ENCODE data around the gene IRF2BPL. TPM values are rescaled to one million over a fixed set of nuclear protein-coding genes. Genes with fewer than 3 reads are reported as not detected.

Gene IRF2BPL
- total and polyA plus RNA-seq, 9 of the 15 experiments (the other 6 are each of a cell fraction or from before 2014, with no cell fraction given), result 0.52 to 21.6 (median 2.5) TPM

DNA sequence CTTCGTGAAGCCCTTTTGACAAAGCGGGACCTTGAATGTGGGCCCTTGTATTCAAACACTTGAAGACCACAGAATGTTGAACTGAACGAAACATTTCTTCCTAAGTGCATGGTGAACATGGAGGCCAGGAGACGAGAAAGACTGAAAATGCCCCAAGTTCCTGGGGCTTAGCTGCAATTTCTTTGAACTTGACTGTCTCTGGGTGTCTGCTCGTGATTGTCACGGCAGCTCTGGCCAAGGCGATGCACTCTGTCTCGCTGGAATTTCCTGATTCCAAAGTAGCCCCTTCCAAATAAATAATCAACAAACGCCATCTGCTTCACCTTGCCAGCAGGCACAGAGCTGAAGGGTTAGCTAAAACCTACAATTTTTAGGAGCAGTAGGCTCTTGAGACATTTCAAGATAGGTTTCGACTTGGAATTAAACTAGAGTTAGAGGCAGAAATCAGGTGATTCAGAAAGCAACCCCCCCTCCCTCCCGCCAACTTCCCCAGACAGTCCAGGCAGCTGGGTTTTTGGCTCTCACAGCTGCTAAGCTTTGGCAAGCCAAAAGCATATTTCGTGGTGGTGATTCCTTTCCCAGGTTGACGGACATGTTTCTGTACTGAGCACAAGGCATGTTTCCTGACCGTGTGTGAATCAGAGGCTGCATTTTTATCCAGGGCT, 13.5 kb upstream of the IRF2BPL start (continued):
- TF ChIP-seq DMBX1 (CRISPR knock-in tag; IDR thresholded peaks at IDR 0.05; ENCODE audit: borderline replicate concordance), result peak; percentile 65; the same call in 1 of the 2 replicates
- TF ChIP-seq, protein P1, sequence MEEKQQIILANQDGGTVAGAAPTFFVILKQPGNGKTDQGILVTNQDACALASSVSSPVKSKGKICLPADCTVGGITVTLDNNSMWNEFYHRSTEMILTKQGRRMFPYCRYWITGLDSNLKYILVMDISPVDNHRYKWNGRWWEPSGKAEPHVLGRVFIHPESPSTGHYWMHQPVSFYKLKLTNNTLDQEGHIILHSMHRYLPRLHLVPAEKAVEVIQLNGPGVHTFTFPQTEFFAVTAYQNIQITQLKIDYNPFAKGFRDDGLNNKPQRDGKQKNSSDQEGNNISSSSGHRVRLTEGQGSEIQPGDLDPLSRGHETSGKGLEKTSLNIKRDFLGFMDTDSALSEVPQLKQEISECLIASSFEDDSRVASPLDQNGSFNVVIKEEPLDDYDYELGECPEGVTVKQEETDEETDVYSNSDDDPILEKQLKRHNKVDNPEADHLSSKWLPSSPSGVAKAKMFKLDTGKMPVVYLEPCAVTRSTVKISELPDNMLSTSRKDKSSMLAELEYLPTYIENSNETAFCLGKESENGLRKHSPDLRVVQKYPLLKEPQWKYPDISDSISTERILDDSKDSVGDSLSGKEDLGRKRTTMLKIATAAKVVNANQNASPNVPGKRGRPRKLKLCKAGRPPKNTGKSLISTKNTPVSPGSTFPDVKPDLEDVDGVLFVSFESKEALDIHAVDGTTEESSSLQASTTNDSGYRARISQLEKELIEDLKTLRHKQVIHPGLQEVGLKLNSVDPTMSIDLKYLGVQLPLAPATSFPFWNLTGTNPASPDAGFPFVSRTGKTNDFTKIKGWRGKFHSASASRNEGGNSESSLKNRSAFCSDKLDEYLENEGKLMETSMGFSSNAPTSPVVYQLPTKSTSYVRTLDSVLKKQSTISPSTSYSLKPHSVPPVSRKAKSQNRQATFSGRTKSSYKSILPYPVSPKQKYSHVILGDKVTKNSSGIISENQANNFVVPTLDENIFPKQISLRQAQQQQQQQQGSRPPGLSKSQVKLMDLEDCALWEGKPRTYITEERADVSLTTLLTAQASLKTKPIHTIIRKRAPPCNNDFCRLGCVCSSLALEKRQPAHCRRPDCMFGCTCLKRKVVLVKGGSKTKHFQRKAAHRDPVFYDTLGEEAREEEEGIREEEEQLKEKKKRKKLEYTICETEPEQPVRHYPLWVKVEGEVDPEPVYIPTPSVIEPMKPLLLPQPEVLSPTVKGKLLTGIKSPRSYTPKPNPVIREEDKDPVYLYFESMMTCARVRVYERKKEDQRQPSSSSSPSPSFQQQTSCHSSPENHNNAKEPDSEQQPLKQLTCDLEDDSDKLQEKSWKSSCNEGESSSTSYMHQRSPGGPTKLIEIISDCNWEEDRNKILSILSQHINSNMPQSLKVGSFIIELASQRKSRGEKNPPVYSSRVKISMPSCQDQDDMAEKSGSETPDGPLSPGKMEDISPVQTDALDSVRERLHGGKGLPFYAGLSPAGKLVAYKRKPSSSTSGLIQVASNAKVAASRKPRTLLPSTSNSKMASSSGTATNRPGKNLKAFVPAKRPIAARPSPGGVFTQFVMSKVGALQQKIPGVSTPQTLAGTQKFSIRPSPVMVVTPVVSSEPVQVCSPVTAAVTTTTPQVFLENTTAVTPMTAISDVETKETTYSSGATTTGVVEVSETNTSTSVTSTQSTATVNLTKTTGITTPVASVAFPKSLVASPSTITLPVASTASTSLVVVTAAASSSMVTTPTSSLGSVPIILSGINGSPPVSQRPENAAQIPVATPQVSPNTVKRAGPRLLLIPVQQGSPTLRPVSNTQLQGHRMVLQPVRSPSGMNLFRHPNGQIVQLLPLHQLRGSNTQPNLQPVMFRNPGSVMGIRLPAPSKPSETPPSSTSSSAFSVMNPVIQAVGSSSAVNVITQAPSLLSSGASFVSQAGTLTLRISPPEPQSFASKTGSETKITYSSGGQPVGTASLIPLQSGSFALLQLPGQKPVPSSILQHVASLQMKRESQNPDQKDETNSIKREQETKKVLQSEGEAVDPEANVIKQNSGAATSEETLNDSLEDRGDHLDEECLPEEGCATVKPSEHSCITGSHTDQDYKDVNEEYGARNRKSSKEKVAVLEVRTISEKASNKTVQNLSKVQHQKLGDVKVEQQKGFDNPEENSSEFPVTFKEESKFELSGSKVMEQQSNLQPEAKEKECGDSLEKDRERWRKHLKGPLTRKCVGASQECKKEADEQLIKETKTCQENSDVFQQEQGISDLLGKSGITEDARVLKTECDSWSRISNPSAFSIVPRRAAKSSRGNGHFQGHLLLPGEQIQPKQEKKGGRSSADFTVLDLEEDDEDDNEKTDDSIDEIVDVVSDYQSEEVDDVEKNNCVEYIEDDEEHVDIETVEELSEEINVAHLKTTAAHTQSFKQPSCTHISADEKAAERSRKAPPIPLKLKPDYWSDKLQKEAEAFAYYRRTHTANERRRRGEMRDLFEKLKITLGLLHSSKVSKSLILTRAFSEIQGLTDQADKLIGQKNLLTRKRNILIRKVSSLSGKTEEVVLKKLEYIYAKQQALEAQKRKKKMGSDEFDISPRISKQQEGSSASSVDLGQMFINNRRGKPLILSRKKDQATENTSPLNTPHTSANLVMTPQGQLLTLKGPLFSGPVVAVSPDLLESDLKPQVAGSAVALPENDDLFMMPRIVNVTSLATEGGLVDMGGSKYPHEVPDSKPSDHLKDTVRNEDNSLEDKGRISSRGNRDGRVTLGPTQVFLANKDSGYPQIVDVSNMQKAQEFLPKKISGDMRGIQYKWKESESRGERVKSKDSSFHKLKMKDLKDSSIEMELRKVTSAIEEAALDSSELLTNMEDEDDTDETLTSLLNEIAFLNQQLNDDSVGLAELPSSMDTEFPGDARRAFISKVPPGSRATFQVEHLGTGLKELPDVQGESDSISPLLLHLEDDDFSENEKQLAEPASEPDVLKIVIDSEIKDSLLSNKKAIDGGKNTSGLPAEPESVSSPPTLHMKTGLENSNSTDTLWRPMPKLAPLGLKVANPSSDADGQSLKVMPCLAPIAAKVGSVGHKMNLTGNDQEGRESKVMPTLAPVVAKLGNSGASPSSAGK (IDR thresholded peaks at IDR 0.05), result peak; percentile 55
- no peak for TF ChIP-seq RBM22 (IDR thresholded peaks at IDR 0.05; ENCODE audit: low read depth, low read length, poor library complexity, severe bottlenecking)
- TF ChIP-seq NR4A1 (CRISPR knock-in tag; IDR thresholded peaks at IDR 0.05), result no peak
- TF ChIP-seq NR4A1 (tag; IDR thresholded peaks at IDR 0.05), result peak; percentile 79
- TF ChIP-seq, protein P2, sequence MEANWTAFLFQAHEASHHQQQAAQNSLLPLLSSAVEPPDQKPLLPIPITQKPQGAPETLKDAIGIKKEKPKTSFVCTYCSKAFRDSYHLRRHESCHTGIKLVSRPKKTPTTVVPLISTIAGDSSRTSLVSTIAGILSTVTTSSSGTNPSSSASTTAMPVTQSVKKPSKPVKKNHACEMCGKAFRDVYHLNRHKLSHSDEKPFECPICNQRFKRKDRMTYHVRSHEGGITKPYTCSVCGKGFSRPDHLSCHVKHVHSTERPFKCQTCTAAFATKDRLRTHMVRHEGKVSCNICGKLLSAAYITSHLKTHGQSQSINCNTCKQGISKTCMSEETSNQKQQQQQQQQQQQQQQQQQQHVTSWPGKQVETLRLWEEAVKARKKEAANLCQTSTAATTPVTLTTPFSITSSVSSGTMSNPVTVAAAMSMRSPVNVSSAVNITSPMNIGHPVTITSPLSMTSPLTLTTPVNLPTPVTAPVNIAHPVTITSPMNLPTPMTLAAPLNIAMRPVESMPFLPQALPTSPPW (CRISPR knock-in tag; IDR thresholded peaks at IDR 0.05), result peak; percentile 65
- TF ChIP-seq, protein P3, sequence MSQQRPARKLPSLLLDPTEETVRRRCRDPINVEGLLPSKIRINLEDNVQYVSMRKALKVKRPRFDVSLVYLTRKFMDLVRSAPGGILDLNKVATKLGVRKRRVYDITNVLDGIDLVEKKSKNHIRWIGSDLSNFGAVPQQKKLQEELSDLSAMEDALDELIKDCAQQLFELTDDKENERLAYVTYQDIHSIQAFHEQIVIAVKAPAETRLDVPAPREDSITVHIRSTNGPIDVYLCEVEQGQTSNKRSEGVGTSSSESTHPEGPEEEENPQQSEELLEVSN (IDR thresholded peaks at IDR 0.05; ENCODE audit: borderline replicate concordance in 1 of 2, extremely low read depth in 1 of 2, insufficient read depth in 1 of 2, insufficient read length in 1 of 2, low read depth in 1 of 2, low read length in 1 of 2, poor library complexity in 1 of 2, severe bottlenecking in 1 of 2), result peak; percentile 8 to 14
- TF ChIP-seq SOX6 (IDR thresholded peaks at IDR 0.05), result no peak
- TF ChIP-seq, protein P4, sequence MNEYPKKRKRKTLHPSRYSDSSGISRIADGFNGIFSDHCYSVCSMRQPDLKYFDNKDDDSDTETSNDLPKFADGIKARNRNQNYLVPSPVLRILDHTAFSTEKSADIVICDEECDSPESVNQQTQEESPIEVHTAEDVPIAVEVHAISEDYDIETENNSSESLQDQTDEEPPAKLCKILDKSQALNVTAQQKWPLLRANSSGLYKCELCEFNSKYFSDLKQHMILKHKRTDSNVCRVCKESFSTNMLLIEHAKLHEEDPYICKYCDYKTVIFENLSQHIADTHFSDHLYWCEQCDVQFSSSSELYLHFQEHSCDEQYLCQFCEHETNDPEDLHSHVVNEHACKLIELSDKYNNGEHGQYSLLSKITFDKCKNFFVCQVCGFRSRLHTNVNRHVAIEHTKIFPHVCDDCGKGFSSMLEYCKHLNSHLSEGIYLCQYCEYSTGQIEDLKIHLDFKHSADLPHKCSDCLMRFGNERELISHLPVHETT (CRISPR knock-in tag; conservative IDR thresholded peaks at IDR 0.05 in 1 of 2, IDR thresholded peaks at IDR 0.05 in 1 of 2), result 0 out of 4 replicates have a peak, but pooled peaks of 1 of the 2 experiments have one; percentile 74

Measured in K562 (cell line).